Measurements from ENCODE around the gene ROBO2.

ROBO2 gene

GRCh38 chr3:77686560-77686959, 646.7 kb downstream of the ROBO2 start:
- TF ChIP-seq, protein P1, sequence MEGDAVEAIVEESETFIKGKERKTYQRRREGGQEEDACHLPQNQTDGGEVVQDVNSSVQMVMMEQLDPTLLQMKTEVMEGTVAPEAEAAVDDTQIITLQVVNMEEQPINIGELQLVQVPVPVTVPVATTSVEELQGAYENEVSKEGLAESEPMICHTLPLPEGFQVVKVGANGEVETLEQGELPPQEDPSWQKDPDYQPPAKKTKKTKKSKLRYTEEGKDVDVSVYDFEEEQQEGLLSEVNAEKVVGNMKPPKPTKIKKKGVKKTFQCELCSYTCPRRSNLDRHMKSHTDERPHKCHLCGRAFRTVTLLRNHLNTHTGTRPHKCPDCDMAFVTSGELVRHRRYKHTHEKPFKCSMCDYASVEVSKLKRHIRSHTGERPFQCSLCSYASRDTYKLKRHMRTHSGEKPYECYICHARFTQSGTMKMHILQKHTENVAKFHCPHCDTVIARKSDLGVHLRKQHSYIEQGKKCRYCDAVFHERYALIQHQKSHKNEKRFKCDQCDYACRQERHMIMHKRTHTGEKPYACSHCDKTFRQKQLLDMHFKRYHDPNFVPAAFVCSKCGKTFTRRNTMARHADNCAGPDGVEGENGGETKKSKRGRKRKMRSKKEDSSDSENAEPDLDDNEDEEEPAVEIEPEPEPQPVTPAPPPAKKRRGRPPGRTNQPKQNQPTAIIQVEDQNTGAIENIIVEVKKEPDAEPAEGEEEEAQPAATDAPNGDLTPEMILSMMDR (IDR thresholded peaks at IDR 0.05; ENCODE audit: low read depth, low read length, missing control alignments) = no peak
- no peak overlapping the region for H3K27ac ChIP-seq
- H3K4me3 ChIP-seq (ENCODE audit: low read depth, low read length) = no peak overlapping the region
- DNase-seq = no peak
- in situ Hi-C loops (cut with HindIII; ENCODE audit: low pct_ligation_motif_present, low sequenced_read_pairs) = no loop called here
- no peaks in the 10 kb centered on the region for H3K36me3 ChIP-seq (replicated peaks)
- no peaks in the 10 kb centered on the region for H3K27me3 ChIP-seq (replicated peaks)

GRCh38 chr3:77687545-77687944, 647.6 kb downstream of the ROBO2 start:
- no peaks in the 10 kb centered on the region for H3K27me3 ChIP-seq (replicated peaks)
- H3K36me3 ChIP-seq (replicated peaks) = no peaks in the 10 kb centered on the region
- no peak for DNase-seq
- H3K27ac ChIP-seq = no peak overlapping the region
- TF ChIP-seq, protein P1 (IDR thresholded peaks at IDR 0.05; ENCODE audit: low read depth, low read length, missing control alignments) = no peak
- in situ Hi-C loops (cut with HindIII; ENCODE audit: low pct_ligation_motif_present, low sequenced_read_pairs) = no loop called here
- no peak overlapping the region for H3K4me3 ChIP-seq (ENCODE audit: low read depth, low read length)

- in situ Hi-C loops (cut with HindIII; ENCODE audit: low pct_ligation_motif_present, low sequenced_read_pairs) = no loop called here
- Histone ChIP-seq H3K27ac (no peak overlapping the region), H3K36me3 (replicated peaks) (no peaks in the 10 kb centered on the region), H3K27me3 (replicated peaks) (no peaks in the 10 kb centered on the region), H3K4me3 (ENCODE audit: low read depth, low read length) (no peak overlapping the region)
- DNase-seq = no peak
- TF ChIP-seq, protein P1 (IDR thresholded peaks at IDR 0.05; ENCODE audit: low read depth, low read length, missing control alignments) = no peak
Observed at GRCh38 chr3:77690284-77690845, 650.5 kb downstream of the ROBO2 start.

DNA sequence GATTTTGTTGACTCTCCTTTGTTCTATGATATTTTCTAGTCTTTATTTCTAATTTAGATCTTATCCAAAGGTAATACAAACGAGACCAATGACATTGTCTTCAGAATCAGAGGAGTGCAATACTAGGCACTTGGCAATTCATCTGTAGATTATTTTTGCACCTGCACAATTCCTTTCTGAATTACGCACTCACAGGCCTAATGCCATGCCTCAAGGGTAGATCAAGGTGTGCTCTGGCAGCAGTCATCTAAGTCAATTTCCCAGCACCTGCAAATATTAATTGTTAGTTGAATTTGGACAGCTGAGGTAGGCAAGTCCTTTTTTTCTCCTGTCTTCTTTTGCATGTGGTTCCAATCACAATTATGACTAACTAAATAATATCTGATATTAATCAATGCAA, 653.2 kb downstream of the ROBO2 start:
- H3K36me3 ChIP-seq (replicated peaks) = no peaks in the 10 kb centered on the region
- in situ Hi-C loops (cut with HindIII; ENCODE audit: low pct_ligation_motif_present, low sequenced_read_pairs) = no loop called here
- H3K4me3 ChIP-seq (ENCODE audit: low read depth, low read length) = no peak overlapping the region
- no peaks in the 10 kb centered on the region for H3K27me3 ChIP-seq (replicated peaks)
- DNase-seq = no peak
- H3K27ac ChIP-seq = no peak overlapping the region
- TF ChIP-seq, protein P1 (IDR thresholded peaks at IDR 0.05; ENCODE audit: low read depth, low read length, missing control alignments) = no peak

DNA sequence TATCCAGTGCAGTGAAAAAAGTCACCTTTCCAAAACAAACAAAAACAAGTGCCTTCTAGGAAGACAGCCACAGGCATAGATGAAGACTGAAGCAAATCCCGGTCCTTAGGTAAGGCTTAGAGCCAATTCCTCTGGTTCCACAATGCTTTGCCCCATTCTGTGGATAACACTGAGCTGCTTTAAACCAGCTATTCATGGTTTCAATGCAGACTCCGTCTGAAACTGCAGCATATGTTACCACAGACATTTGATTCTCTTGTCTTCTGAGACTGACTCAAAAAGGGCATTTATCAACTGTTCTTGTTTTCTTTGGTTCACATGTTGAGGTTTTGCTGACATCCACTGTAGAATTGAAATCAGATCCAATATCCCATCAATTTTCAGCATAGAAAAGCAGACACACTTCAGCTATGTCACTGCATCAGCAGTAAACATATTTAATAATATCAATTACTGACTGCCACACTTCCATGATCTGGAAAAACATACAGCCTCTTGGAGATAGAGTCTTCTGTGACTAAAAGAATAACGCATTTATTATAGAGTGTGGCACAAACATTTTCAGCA, 659.3 kb downstream of the ROBO2 start:
- H3K36me3 ChIP-seq (replicated peaks) = no peaks in the 10 kb centered on the region
- no peaks in the 10 kb centered on the region for H3K27me3 ChIP-seq (replicated peaks)
- no peak overlapping the region for H3K27ac ChIP-seq
- no peak overlapping the region for H3K4me3 ChIP-seq (ENCODE audit: low read depth, low read length)
- in situ Hi-C loops (cut with HindIII; ENCODE audit: low pct_ligation_motif_present, low sequenced_read_pairs) = no loop called here
- TF ChIP-seq, protein P1 (IDR thresholded peaks at IDR 0.05; ENCODE audit: low read depth, low read length, missing control alignments) = no peak
- no peak for DNase-seq
